Measurements from ENCODE around the gene ISM1.

ISM1 gene

GRCh38 chr20:13220904-13221297 is at the start of gene ISM1:
TSS of gene ISM1 (plus strand) at chr20:13221274. CDS start at chr20:13221777, 503 bp downstream.
- Histone ChIP-seq H3K36me3 (ENCODE audit: control insufficient read depth, insufficient read depth, low read length, severe bottlenecking) (no peaks in the 10 kb centered on the region), H3K4me1 (ENCODE audit: control insufficient read depth, insufficient read depth, low read length) (peaks cover 27% of the 10 kb centered on the region), H3K27me3 (replicated peaks; ENCODE audit: control insufficient read depth, insufficient read depth, low read length) (no peaks in the 10 kb centered on the region), H3K9me3 (ENCODE audit: control insufficient read depth, low read length) (no peaks in the 10 kb centered on the region), H3K4me3 (ENCODE audit: low read length) (peak within 1 kb of the TSS; percentile 85), H3K9ac (ENCODE audit: low read length) (peak within 1 kb of the TSS; percentile 69)
- peak; percentile 53 for DNase-seq (ENCODE audit: low read depth)

DNA sequence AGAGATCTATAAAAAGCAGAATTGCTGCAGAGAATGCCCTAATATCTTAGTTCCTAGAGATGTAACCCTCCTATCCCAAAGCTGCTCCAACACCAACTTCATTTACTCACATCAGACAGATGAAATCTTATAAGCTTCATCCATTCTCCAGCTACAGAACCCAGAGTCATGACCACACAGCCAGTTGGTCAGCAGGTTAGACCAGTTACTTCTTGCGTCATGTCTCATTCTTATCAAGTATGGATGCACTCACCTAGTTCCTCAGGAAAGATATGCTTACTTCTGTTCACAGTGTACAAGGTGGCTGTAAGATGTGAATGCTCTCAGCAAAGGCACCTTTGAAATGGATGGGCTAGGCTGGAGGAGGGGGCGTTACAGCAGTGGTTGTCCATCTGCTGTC is 47.9 kb upstream of the ISM1 start:
- no peak for DNase-seq (ENCODE audit: low read depth)
- H3K9ac ChIP-seq (ENCODE audit: low read length) = no peak overlapping the region
- H3K27me3 ChIP-seq (replicated peaks; ENCODE audit: control insufficient read depth, insufficient read depth, low read length) = no peaks in the 10 kb centered on the region
- no peak overlapping the region for H3K4me3 ChIP-seq (ENCODE audit: low read length)
- H3K4me1 ChIP-seq (ENCODE audit: control insufficient read depth, insufficient read depth, low read length) = no peaks in the 10 kb centered on the region
- no peaks in the 10 kb centered on the region for H3K36me3 ChIP-seq (ENCODE audit: control insufficient read depth, insufficient read depth, low read length, severe bottlenecking)
- peaks cover 8% of the 10 kb centered on the region for H3K9me3 ChIP-seq (ENCODE audit: control insufficient read depth, low read length)

DNA sequence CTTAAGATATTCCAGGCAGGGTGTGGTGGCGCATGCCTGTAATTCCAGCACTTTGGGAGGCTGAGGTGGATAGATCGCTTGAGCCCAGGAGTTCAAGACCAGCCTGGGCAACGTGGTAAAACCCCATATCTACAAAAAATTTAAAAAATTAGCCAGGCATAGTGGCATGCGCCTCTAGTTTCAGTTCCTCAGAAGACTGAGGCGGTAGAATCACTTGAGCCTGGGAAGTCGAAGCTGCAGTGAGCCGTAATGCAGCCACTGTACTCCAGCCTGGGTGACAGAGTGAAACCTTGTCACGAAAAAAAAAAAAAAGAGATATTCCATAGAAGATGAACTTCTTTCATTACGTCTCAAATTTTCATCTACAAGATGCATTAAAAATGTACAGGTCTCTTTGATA is 46.7 kb upstream of the ISM1 start:
- Histone ChIP-seq H3K4me3 (ENCODE audit: low read length) (no peak overlapping the region), H3K4me1 (ENCODE audit: control insufficient read depth, insufficient read depth, low read length) (no peaks in the 10 kb centered on the region), H3K36me3 (ENCODE audit: control insufficient read depth, insufficient read depth, low read length, severe bottlenecking) (no peaks in the 10 kb centered on the region), H3K27me3 (replicated peaks; ENCODE audit: control insufficient read depth, insufficient read depth, low read length) (no peaks in the 10 kb centered on the region), H3K9me3 (ENCODE audit: control insufficient read depth, low read length) (peaks cover 8% of the 10 kb centered on the region), H3K9ac (ENCODE audit: low read length) (no peak overlapping the region)
- no peak for DNase-seq (ENCODE audit: low read depth)

GRCh38 chr20:13180986-13181889 is 39.8 kb upstream of the ISM1 start:
- no peak for DNase-seq (ENCODE audit: low read depth)
- no peak overlapping the region for H3K4me3 ChIP-seq (ENCODE audit: low read length)
- H3K36me3 ChIP-seq (ENCODE audit: control insufficient read depth, insufficient read depth, low read length, severe bottlenecking) = no peaks in the 10 kb centered on the region
- no peaks in the 10 kb centered on the region for H3K4me1 ChIP-seq (ENCODE audit: control insufficient read depth, insufficient read depth, low read length)
- no peaks in the 10 kb centered on the region for H3K27me3 ChIP-seq (replicated peaks; ENCODE audit: control insufficient read depth, insufficient read depth, low read length)
- no peak overlapping the region for H3K9ac ChIP-seq (ENCODE audit: low read length)
- peaks cover 5% of the 10 kb centered on the region for H3K9me3 ChIP-seq (ENCODE audit: control insufficient read depth, low read length)

DNA sequence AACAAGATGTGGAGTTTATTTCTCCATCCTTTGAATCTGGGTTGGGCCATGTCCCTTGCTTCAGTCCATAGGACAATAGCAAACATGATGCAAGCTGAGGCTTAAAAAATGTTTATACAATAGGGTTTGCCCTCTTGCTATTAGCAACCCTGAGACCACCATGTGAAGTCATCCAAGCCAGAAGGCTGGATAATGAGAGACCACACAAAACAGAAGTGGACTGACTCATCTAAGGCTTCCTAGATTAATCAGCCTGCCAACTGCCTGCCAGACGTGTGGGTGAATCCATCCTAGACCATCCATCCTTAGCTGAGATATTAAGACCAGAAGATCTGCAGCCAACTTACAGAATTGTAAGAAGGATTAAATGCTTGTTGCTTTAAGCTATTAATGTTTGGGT is 38.1 kb upstream of the ISM1 start:
- H3K9ac ChIP-seq (ENCODE audit: low read length) = no peak overlapping the region
- DNase-seq (ENCODE audit: low read depth) = no peak
- no peaks in the 10 kb centered on the region for H3K4me1 ChIP-seq (ENCODE audit: control insufficient read depth, insufficient read depth, low read length)
- H3K27me3 ChIP-seq (replicated peaks; ENCODE audit: control insufficient read depth, insufficient read depth, low read length) = no peaks in the 10 kb centered on the region
- no peaks in the 10 kb centered on the region for H3K9me3 ChIP-seq (ENCODE audit: control insufficient read depth, low read length)
- H3K4me3 ChIP-seq (ENCODE audit: low read length) = no peak overlapping the region
- H3K36me3 ChIP-seq (ENCODE audit: control insufficient read depth, insufficient read depth, low read length, severe bottlenecking) = no peaks in the 10 kb centered on the region

DNA sequence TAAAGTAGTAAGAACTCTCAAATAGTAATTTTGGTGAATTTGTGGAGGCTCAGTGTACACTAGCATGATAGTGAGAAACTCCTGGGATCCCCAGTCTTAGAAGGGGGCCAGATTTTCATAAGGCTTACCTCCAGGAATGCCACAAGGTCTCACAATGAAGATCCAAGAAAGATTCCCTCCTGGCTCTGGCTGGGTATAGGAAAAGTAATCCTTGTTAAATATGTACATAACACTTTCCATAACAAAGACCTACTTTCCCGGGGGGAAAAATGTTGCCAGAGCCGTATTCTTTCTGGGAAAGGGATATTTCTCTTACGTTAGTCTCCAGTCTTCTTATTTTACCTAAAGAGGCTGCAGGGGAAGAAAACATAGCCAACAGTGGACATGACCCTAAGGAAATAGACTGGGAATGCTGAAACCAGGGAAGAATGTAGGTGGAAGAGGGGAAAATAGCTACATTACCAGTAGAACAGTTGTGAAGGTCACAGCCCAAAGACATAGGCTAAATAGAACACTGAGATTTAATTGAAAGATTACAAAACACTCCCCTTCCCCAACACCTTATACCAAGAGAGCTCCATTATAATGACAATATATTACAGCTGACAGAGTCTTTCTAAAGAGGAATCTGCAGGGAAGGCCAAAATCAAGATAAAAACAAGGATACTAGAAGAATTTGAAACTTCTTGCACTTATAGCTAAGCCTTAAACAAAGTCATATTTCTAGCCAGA is 34.9 kb upstream of the ISM1 start:
- H3K9ac ChIP-seq (ENCODE audit: low read length) = no peak overlapping the region
- H3K36me3 ChIP-seq (ENCODE audit: control insufficient read depth, insufficient read depth, low read length, severe bottlenecking) = no peaks in the 10 kb centered on the region
- no peaks in the 10 kb centered on the region for H3K4me1 ChIP-seq (ENCODE audit: control insufficient read depth, insufficient read depth, low read length)
- H3K27me3 ChIP-seq (replicated peaks; ENCODE audit: control insufficient read depth, insufficient read depth, low read length) = no peaks in the 10 kb centered on the region
- H3K4me3 ChIP-seq (ENCODE audit: low read length) = no peak overlapping the region
- no peak for DNase-seq (ENCODE audit: low read depth)
- H3K9me3 ChIP-seq (ENCODE audit: control insufficient read depth, low read length) = no peaks in the 10 kb centered on the region

DNA sequence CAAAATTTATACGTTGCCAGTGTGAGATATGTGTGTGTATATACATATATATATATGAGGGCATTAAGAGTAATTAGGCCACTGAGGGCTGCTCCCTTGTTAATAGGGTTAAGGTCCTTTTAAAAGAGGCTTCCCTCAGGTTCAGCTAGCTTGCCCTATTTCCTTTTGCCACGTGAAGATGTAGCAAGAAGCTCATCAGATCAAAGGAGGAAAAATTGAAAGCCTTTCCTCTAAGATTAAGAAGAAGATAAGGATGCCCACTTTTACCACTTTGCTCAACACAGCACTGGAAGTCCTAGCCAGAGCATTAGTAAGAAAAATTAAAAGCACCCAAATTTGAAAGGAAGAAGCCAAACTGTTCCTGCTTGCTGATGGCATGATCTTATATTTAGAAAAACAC is 33.2 kb upstream of the ISM1 start:
- DNase-seq (ENCODE audit: low read depth) = no peak

DNA sequence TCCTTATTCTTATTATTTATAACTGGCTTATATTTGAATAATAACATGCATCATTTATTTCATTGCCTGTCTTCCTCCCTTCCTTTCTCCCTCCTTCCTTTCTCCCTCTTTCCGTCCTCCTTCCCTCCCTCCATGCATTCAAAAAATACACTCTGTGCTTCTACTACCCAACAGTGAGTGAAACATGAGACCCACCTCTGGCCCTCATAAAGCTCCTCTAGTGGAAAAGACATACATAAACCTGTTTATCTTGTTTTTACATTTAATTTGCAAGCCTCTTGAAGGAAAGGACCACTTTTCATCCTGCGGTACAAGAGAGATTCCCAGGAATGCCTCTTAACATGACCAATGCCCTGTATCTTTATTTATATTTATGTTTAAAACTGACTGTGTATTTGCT is 21.8 kb upstream of the ISM1 start:
- Histone ChIP-seq H3K36me3 (ENCODE audit: control insufficient read depth, insufficient read depth, low read length, severe bottlenecking) (no peaks in the 10 kb centered on the region), H3K9me3 (ENCODE audit: control insufficient read depth, low read length) (no peaks in the 10 kb centered on the region), H3K4me1 (ENCODE audit: control insufficient read depth, insufficient read depth, low read length) (no peaks in the 10 kb centered on the region), H3K4me3 (ENCODE audit: low read length) (no peak overlapping the region), H3K27me3 (replicated peaks; ENCODE audit: control insufficient read depth, insufficient read depth, low read length) (no peaks in the 10 kb centered on the region), H3K9ac (ENCODE audit: low read length) (no peak overlapping the region)
- DNase-seq (ENCODE audit: low read depth) = no peak

More for the DNA sequence above, 33.2 kb upstream of the ISM1 start:
- Histone ChIP-seq H3K9ac (ENCODE audit: low read length) (no peak overlapping the region), H3K4me3 (ENCODE audit: low read length) (no peak overlapping the region), H3K9me3 (ENCODE audit: control insufficient read depth, low read length) (no peaks in the 10 kb centered on the region), H3K4me1 (ENCODE audit: control insufficient read depth, insufficient read depth, low read length) (no peaks in the 10 kb centered on the region), H3K27me3 (replicated peaks; ENCODE audit: control insufficient read depth, insufficient read depth, low read length) (no peaks in the 10 kb centered on the region), H3K36me3 (ENCODE audit: control insufficient read depth, insufficient read depth, low read length, severe bottlenecking) (no peaks in the 10 kb centered on the region)

DNA sequence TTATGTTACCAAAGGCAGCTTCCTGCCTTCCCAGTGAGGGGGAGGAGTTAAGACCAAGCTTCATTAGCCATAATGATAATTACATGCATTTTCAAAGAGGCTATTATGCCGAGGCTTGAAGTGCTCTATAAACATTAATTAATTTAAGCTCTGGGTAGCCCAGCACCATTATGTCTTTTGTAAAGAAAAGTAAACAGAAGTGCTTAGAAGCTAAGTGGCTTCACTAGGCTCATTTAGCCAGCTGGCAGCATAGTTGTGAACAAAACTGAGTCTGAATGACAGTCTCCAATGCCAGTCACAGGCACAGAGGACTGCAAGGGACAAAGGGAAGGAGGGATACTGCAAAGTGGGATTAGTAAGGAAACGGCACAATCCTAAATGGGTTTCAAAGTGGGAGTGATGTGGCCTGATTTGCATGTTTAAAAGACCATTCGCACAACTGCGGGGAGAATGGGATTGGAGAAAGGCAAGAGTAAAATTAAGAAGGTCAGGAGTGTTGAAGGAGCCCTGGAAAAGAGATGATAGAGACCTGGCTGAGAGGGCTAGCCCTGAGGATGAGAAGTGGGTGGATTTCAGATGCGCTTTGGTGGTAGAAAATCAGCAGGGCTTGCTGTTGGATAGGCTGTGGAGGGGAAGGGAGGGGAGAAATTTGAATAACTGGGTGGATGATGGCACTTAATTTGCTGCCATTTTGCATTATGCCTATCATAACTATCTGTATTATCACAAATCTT is 20.1 kb upstream of the ISM1 start:
- H3K4me3 ChIP-seq (ENCODE audit: low read length) = no peak overlapping the region
- H3K9ac ChIP-seq (ENCODE audit: low read length) = no peak overlapping the region
- H3K27me3 ChIP-seq (replicated peaks; ENCODE audit: control insufficient read depth, insufficient read depth, low read length) = peaks cover 3% of the 10 kb centered on the region
- H3K9me3 ChIP-seq (ENCODE audit: control insufficient read depth, low read length) = no peaks in the 10 kb centered on the region
- no peak for DNase-seq (ENCODE audit: low read depth)
- no peaks in the 10 kb centered on the region for H3K36me3 ChIP-seq (ENCODE audit: control insufficient read depth, insufficient read depth, low read length, severe bottlenecking)
- no peaks in the 10 kb centered on the region for H3K4me1 ChIP-seq (ENCODE audit: control insufficient read depth, insufficient read depth, low read length)

DNA sequence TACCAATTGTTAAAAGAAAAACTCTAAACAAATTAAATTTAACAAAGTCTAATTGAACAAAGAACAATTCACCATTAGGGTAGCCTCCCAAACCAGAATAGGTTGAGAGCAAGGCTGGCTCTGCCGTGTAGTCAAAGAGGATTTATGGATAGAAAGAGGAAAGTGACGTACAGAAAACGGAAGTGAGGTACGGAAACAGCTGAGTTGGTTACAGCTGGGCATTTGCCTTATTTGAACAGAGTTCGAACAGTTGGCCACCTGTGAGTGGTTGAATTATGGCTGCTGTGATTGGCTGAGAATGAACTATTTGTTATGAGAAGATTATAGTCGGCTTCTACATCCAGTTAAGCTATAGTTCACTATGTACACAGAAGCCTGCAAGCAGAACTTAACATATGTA is 18.5 kb upstream of the ISM1 start:
- H3K36me3 ChIP-seq (ENCODE audit: control insufficient read depth, insufficient read depth, low read length, severe bottlenecking) = no peaks in the 10 kb centered on the region
- no peaks in the 10 kb centered on the region for H3K4me1 ChIP-seq (ENCODE audit: control insufficient read depth, insufficient read depth, low read length)
- no peak overlapping the region for H3K9ac ChIP-seq (ENCODE audit: low read length)
- no peak for DNase-seq (ENCODE audit: low read depth)
- H3K9me3 ChIP-seq (ENCODE audit: control insufficient read depth, low read length) = no peaks in the 10 kb centered on the region
- no peak overlapping the region for H3K4me3 ChIP-seq (ENCODE audit: low read length)
- peaks cover 3% of the 10 kb centered on the region for H3K27me3 ChIP-seq (replicated peaks; ENCODE audit: control insufficient read depth, insufficient read depth, low read length)

- DNase-seq (ENCODE audit: low read depth) = no peak
- Histone ChIP-seq H3K27me3 (replicated peaks; ENCODE audit: control insufficient read depth, insufficient read depth, low read length) (peaks cover 3% of the 10 kb centered on the region), H3K4me3 (ENCODE audit: low read length) (no peak overlapping the region), H3K9me3 (ENCODE audit: control insufficient read depth, low read length) (no peaks in the 10 kb centered on the region), H3K36me3 (ENCODE audit: control insufficient read depth, insufficient read depth, low read length, severe bottlenecking) (no peaks in the 10 kb centered on the region), H3K9ac (ENCODE audit: low read length) (no peak overlapping the region), H3K4me1 (ENCODE audit: control insufficient read depth, insufficient read depth, low read length) (no peaks in the 10 kb centered on the region)
Observed at GRCh38 chr20:13205425-13205824, 15.6 kb upstream of the ISM1 start.
